ENCODE data around the gene PEPD. TPM values are rescaled to one million over a fixed set of nuclear protein-coding genes. Genes with fewer than 3 reads are reported as not detected.

PEPD gene
- polyA plus RNA-seq, 3 donors, result 61.5 to 218 (median 171) TPM

DNA sequence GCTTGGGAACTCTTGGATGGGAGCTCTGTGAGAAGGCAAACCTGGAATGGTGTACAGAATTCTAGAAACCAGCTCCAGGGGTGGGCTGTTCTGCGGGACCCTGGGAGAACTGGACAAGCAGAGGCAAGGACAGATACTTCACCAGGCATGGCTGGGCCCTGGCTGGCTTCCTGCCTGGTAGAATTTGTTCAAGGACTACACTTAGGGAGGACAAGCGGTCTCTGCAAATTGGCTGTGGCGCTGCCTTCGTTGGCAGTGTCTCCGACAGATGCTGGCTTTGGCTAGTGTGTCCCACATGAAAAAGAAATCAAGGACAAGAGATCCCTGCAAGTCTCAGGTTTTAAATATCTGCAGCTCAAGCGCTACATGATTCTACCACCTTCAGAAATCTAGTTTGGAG, 135.6 kb downstream of the PEPD start:
- peaks cover 23 to 51% of the 10 kb centered on the region in 2 donors for H3K36me3 ChIP-seq (replicated peaks in 1 of 2; ENCODE audit: control insufficient read depth in 1 of 2, insufficient read depth in 2 of 2, low read length in 2 of 2)
- peaks cover 50% of the 10 kb centered on the region for H3K4me1 Mint-ChIP-seq
- no peak overlapping the region for H3K9ac ChIP-seq (ENCODE audit: insufficient read depth, low read length, poor library complexity, severe bottlenecking)
- peaks cover 73% of the 10 kb centered on the region for H4K20me1 ChIP-seq (ENCODE audit: insufficient read depth, low read length)
- intact Hi-C loops (cut with micrococcal nuclease), result no loop called here
- peak overlapping the region in 4 of 7 donors; percentile 12 to 76 (median 28) for H3K27ac Mint-ChIP-seq
- H3K4me2 ChIP-seq (replicated peaks; ENCODE audit: extremely low read depth, low read length, poor library complexity, severe bottlenecking), result no peak overlapping the region
- H2AFZ ChIP-seq (ENCODE audit: insufficient read depth, low read depth, low read length, poor library complexity, severe bottlenecking), result no peak overlapping the region
- H3K4me1 ChIP-seq (ENCODE audit: control insufficient read depth in 1 of 2, insufficient read depth in 2 of 2, low read length in 2 of 2), result peaks cover 22 to 30% of the 10 kb centered on the region in 2 donors
- no peak overlapping the region for H3K27ac ChIP-seq (ENCODE audit: low read depth in 1 of 2, low read length in 2 of 2)
- H3K4me3 Mint-ChIP-seq, result no peak overlapping the region
- no peaks in the 10 kb centered on the region for H3K27me3 Mint-ChIP-seq (ENCODE audit: low read depth in 3 of 3)
- no peaks in the 10 kb centered on the region for H3K27me3 ChIP-seq (ENCODE audit: control insufficient read depth in 2 of 2, insufficient read depth in 2 of 2, low read length in 2 of 2)
- TF ChIP-seq, protein P1, sequence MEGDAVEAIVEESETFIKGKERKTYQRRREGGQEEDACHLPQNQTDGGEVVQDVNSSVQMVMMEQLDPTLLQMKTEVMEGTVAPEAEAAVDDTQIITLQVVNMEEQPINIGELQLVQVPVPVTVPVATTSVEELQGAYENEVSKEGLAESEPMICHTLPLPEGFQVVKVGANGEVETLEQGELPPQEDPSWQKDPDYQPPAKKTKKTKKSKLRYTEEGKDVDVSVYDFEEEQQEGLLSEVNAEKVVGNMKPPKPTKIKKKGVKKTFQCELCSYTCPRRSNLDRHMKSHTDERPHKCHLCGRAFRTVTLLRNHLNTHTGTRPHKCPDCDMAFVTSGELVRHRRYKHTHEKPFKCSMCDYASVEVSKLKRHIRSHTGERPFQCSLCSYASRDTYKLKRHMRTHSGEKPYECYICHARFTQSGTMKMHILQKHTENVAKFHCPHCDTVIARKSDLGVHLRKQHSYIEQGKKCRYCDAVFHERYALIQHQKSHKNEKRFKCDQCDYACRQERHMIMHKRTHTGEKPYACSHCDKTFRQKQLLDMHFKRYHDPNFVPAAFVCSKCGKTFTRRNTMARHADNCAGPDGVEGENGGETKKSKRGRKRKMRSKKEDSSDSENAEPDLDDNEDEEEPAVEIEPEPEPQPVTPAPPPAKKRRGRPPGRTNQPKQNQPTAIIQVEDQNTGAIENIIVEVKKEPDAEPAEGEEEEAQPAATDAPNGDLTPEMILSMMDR (IDR thresholded peaks at IDR 0.05), result no peak
- no peak for DNase-seq
- H3K9me3 ChIP-seq (replicated peaks in 1 of 2; ENCODE audit: control insufficient read depth in 1 of 2, insufficient read depth in 1 of 2, low read length in 2 of 2), result no peaks in the 10 kb centered on the region
- peaks cover 99% of the 10 kb centered on the region for H3K79me2 ChIP-seq (ENCODE audit: insufficient read depth, low read length)
- H3K9me3 Mint-ChIP-seq, result no peaks in the 10 kb centered on the region
- H3K36me3 Mint-ChIP-seq, result peaks cover 39 to 51% of the 10 kb centered on the region in 2 donors
- no peak overlapping the region for H3K4me3 ChIP-seq (replicated peaks in 1 of 3; ENCODE audit: low read depth in 2 of 3, low read length in 3 of 3)
- WGBS (ENCODE audit: insufficient coverage), result 92% methylated on average over 6 of the region's 6 CpGs

DNA sequence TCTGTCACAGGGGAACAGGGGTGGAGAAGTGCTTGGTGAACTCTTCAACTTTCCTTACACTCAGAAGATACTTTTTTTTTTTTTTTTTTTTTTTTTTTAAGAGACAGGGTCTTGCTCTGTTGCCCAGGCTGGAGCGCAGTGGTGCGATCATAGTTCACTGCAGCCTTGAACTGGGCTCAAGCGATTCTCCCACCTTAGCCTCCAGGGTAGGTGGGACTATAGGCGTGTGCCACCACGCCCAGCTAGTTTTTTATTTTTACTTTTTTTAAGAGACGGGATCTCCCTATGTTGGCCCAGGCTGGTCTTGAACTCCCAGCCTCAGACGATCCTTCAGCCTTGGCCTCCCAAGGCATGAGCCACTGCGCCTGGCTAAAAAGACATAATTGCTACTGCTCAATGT, 136.6 kb downstream of the PEPD start:
- WGBS (ENCODE audit: insufficient coverage), result 100% methylated on average over 2 of the region's 8 CpGs
- Histone ChIP-seq H4K20me1 (ENCODE audit: insufficient read depth, low read length) (peaks cover 83% of the 10 kb centered on the region), H3K27ac (ENCODE audit: low read depth in 1 of 2, low read length in 2 of 2) (no peak overlapping the region), H3K9me3 (replicated peaks in 1 of 2; ENCODE audit: control insufficient read depth in 1 of 2, insufficient read depth in 1 of 2, low read length in 2 of 2) (no peaks in the 10 kb centered on the region), H3K36me3 (replicated peaks in 1 of 2; ENCODE audit: control insufficient read depth in 1 of 2, insufficient read depth in 2 of 2, low read length in 2 of 2) (peaks cover 26 to 60% of the 10 kb centered on the region in 2 donors), H3K4me1 (ENCODE audit: control insufficient read depth in 1 of 2, insufficient read depth in 2 of 2, low read length in 2 of 2) (peaks cover 13 to 21% of the 10 kb centered on the region in 2 donors), H3K4me3 (replicated peaks in 1 of 3; ENCODE audit: low read depth in 2 of 3, low read length in 3 of 3) (no peak overlapping the region), H3K9ac (ENCODE audit: insufficient read depth, low read length, poor library complexity, severe bottlenecking) (no peak overlapping the region), H3K4me2 (replicated peaks; ENCODE audit: extremely low read depth, low read length, poor library complexity, severe bottlenecking) (no peak overlapping the region), H3K27me3 (ENCODE audit: control insufficient read depth in 2 of 2, insufficient read depth in 2 of 2, low read length in 2 of 2) (no peaks in the 10 kb centered on the region), H2AFZ (ENCODE audit: insufficient read depth, low read depth, low read length, poor library complexity, severe bottlenecking) (no peak overlapping the region), H3K79me2 (ENCODE audit: insufficient read depth, low read length) (peaks cover 100% of the 10 kb centered on the region)
- TF ChIP-seq, protein P1 (IDR thresholded peaks at IDR 0.05), result no peak
- no peak overlapping the region for H3K4me3 Mint-ChIP-seq
- intact Hi-C loops (cut with micrococcal nuclease), result no loop called here
- H3K36me3 Mint-ChIP-seq, result peaks cover 44 to 56% of the 10 kb centered on the region in 2 donors
- no peak for DNase-seq
- peaks cover 43% of the 10 kb centered on the region for H3K4me1 Mint-ChIP-seq
- H3K27me3 Mint-ChIP-seq (ENCODE audit: low read depth in 3 of 3), result no peaks in the 10 kb centered on the region
- H3K9me3 Mint-ChIP-seq, result no peaks in the 10 kb centered on the region
- H3K27ac Mint-ChIP-seq, result no peak overlapping the region
